Mucosa of descending colon (tissue), 3 donors: Measurements from ENCODE around the gene PRDX4. TPM values are rescaled to one million over a fixed set of nuclear protein-coding genes. Genes with fewer than 3 reads are reported as not detected.

Experiments used
- ATAC-seq: fragments of 200-7000 bp; cut with Tn5 transposase; one replicate; pipeline ENCODE4 v1.9.1; 2020; ENCODE audit warnings: mild to moderate bottlenecking, moderate library complexity
- DNase-seq, 3 donors: peaks; one replicate each; pipeline ENCODE4 v3.0.0-alpha.2; 2020
- H3K36me3 ChIP-seq: fragments of 200-600 bp; one replicate; pipeline ENCODE4 v1.8.0; 2021; ENCODE audit warnings: low read depth, mild to moderate bottlenecking
- H3K4me1 ChIP-seq: fragments of 200-600 bp; one replicate; pipeline ENCODE4 v1.8.0; 2021; ENCODE audit warnings: low read depth, mild to moderate bottlenecking
- H3K4me3 ChIP-seq: fragments of 200-600 bp; one replicate; pipeline ENCODE4 v1.8.0; 2021; ENCODE audit warnings: mild to moderate bottlenecking
- H3K9me3 ChIP-seq: fragments of 200-600 bp; one replicate; pipeline ENCODE4 v1.8.0; 2021; ENCODE audit warnings: mild to moderate bottlenecking
- intact Hi-C, 2 donors: fragments of 100-400 bp; cut with DNase I in 1 of 2; cut with micrococcal nuclease in 1 of 2; formaldehyde crosslinking; loops; one replicate each; pipeline versions ENCODE4 v1.11.0 to v1.11.1; 2022; cut with DNase I, micrococcal nuclease
- total RNA-seq, 3 donors: library from RNA; stranded (reverse); fragmentation: NEBNext Ultra II Directional in 2 of 3; extraction: Animal tissue kit (Norgen Biotek cat#: 25700) in 2 of 3; gene quantifications; one replicate each; pipeline versions ENCODE4 v1.2.1 to v1.2.4, GENCODE V29; 2021 to 2023
- TF ChIP-seq, protein P1 (sequence below): fragments of 200-600 bp; IDR thresholded peaks from one replicate; pipeline ENCODE4 v1.8.0; 2022; ENCODE audit warnings: antibody characterized with exemption, mild to moderate bottlenecking
- donor health status: DM: no; HTN: no; CAD: no; lungs with moderate emphysema.
- donor health status: DM: no; HTN: no; CAD: no.
- donor health status: DM: no; HTN: yes; CAD: no.

PRDX4 gene
- total RNA-seq, 3 donors from 2014 or later: 23.4 to 58.5 (median 33.2) TPM

- intact Hi-C loops: loop anchor here (10.0 kb wide), 1 partner anchor 213 kb away; the partner anchor contains the start of genes APOO (in 2 of the 2) and CXorf58 (in 2 of the 2)
- Histone ChIP-seq H3K4me1 (no peaks in the 10 kb centered on the region), H3K36me3 (no peaks in the 10 kb centered on the region), H3K4me3 (no peak overlapping the region), H3K9me3 (no peaks in the 10 kb centered on the region)
- ATAC-seq (no peak), DNase-seq (no peak)
- TF ChIP-seq, protein P1, sequence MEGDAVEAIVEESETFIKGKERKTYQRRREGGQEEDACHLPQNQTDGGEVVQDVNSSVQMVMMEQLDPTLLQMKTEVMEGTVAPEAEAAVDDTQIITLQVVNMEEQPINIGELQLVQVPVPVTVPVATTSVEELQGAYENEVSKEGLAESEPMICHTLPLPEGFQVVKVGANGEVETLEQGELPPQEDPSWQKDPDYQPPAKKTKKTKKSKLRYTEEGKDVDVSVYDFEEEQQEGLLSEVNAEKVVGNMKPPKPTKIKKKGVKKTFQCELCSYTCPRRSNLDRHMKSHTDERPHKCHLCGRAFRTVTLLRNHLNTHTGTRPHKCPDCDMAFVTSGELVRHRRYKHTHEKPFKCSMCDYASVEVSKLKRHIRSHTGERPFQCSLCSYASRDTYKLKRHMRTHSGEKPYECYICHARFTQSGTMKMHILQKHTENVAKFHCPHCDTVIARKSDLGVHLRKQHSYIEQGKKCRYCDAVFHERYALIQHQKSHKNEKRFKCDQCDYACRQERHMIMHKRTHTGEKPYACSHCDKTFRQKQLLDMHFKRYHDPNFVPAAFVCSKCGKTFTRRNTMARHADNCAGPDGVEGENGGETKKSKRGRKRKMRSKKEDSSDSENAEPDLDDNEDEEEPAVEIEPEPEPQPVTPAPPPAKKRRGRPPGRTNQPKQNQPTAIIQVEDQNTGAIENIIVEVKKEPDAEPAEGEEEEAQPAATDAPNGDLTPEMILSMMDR: no peak
Measured at GRCh38 chrX:23692166-23692565, 24.9 kb downstream of the PRDX4 start.

- ATAC-seq (peak; percentile 73), DNase-seq (peak in 2 of 3 donors; percentile 31 to 56)
- intact Hi-C loops: loop anchor here (10.0 kb wide), 1 partner anchor 210 kb away; the partner anchor contains the start of genes APOO (in 2 of the 2) and CXorf58 (in 2 of the 2)
- Histone ChIP-seq H3K4me1 (no peaks in the 10 kb centered on the region), H3K36me3 (no peaks in the 10 kb centered on the region), H3K9me3 (no peaks in the 10 kb centered on the region), H3K4me3 (no peak overlapping the region)
- TF ChIP-seq, protein P1: peak; percentile 22
Measured at GRCh38 chrX:23694606-23695005, 27.3 kb downstream of the PRDX4 start.

DNA sequence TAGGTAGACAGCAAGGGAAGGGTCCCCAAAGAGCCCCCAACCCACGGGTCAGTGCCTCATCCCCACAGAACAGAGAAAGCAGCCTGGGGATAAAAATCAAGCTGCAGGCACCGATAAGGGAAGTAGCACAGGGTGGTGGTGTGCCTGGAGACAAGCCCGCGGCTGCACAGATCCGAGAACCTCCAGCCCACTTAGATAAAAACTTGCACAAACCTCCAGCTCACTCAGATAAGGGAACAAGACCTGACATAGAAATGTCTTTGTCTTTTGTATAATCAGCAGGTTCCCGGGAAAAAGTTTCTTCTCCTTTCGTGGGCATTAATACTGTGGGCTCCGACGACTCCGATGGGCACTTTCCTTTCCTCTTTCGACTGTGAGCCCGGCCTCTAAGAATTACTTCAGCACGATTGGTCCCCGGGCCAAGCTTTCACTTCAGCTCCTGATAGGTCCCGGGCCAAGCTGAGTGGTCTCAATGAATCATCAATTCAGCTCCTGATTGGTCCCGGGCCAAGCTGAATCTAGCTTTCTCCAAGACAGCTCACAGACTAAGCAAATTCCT, 32.4 kb downstream of the PRDX4 start:
- TF ChIP-seq, protein P1: no peak
- no peak for ATAC-seq
- Histone ChIP-seq H3K9me3 (no peaks in the 10 kb centered on the region), H3K4me3 (no peak overlapping the region), H3K36me3 (no peaks in the 10 kb centered on the region), H3K4me1 (no peaks in the 10 kb centered on the region)
- intact Hi-C loops: loop anchor here (10.0 kb wide), 1 partner anchor 205 kb away; the partner anchor contains the start of genes APOO (in 2 of the 2) and CXorf58 (in 2 of the 2)
- peak in 1 of 3 donors; percentile 2 for DNase-seq

DNA sequence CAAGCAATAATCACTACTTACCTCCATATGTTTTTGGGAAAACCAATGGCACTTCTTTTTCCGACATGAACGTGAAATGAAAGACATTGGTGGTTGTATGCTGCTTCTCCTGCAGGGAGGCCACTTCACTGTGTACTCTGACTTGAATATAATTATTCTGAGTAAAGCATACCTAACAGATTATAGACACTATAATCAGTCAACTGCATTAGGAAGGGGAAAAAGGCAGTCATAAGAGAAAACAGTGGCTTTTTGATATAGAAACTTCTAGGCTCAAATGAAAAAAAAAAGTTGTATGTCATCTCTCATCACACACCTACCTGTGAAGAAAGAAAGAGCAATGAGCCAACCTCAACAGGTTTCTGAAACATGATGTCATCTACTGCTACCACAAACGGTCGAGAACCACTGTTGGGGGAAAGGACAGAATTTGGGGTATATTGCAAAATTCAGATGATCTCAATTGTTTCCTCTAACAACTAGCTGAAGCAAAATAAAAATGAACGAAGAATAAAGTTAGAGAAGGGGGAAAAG, 37.4 kb downstream of the PRDX4 start:
- Histone ChIP-seq H3K4me1 (no peaks in the 10 kb centered on the region), H3K36me3 (no peaks in the 10 kb centered on the region), H3K4me3 (no peak overlapping the region), H3K9me3 (no peaks in the 10 kb centered on the region)
- intact Hi-C loops: no loop called here
- DNase-seq (no peak), ATAC-seq (no peak)
- TF ChIP-seq, protein P1: no peak

- TF ChIP-seq, protein P1: no peak
- intact Hi-C loops: no loop called here
- no peaks in the 10 kb centered on the region for H3K36me3 ChIP-seq
Measured at GRCh38 chrX:23705235-23705634, 37.9 kb downstream of the PRDX4 start.

More at GRCh38 chrX:23705235-23705634, 37.9 kb downstream of the PRDX4 start:
- ATAC-seq: no peak
- Histone ChIP-seq H3K9me3 (no peaks in the 10 kb centered on the region), H3K4me3 (no peak overlapping the region), H3K4me1 (no peaks in the 10 kb centered on the region)
- no peak for DNase-seq
